Uterus (tissue), 4 donors: ENCODE data around the gene COL27A1. TPM values are rescaled to one million over a fixed set of nuclear protein-coding genes. Genes with fewer than 3 reads are reported as not detected.

Experiments used
- DNase-seq, 2 donors: peaks; one replicate each; pipeline ENCODE4 v3.0.0-alpha.2; 2019 to 2020
- H3K27ac ChIP-seq, 2 donors: fragments of 200-600 bp; sonication (generic); 1 replicate in 1 of 2; 2 replicates in 1 of 2; pipeline ENCODE4 v1.5.1; 2016 to 2018
- H3K27me3 ChIP-seq, 2 donors: fragments of 200-600 bp; sonication (generic); one replicate each; pipeline ENCODE4 v1.5.1; 2018 to 2019; ENCODE audit warnings: control low read depth in 1 of 2
- H3K36me3 ChIP-seq, 2 donors: fragments of 200-600 bp; sonication (generic); one replicate each; pipeline ENCODE4 v1.5.1; 2019; ENCODE audit warnings: control low read depth in 1 of 2
- H3K4me1 ChIP-seq, 2 donors: fragments of 200-600 bp; sonication (generic); one replicate each; pipeline ENCODE4 v1.5.1; 2018 to 2019; ENCODE audit warnings: control low read depth in 1 of 2
- H3K4me3 ChIP-seq, 2 donors: fragments of 200-600 bp; sonication (generic); 1 replicate in 1 of 2; 2 replicates in 1 of 2; pipeline ENCODE4 v1.5.1; 2018 to 2019; ENCODE audit warnings: mild to moderate bottlenecking in 1 of 2
- H3K9me3 ChIP-seq, 2 donors: fragments of 200-600 bp; sonication (generic); one replicate each; pipeline ENCODE4 v1.5.1; 2019; ENCODE audit warnings: control low read depth in 1 of 2
- POLR2A ChIP-seq, 2 donors: fragments of 450-650 bp; IDR thresholded peaks; one replicate each; pipeline ENCODE4 v1.6.1; 2016; ENCODE audit warnings: antibody characterized with exemption in 2 of 2, mild to moderate bottlenecking in 1 of 2, moderate library complexity in 1 of 2
- intact Hi-C: fragments of 100-400 bp; cut with DNase I; formaldehyde crosslinking; loops from one replicate; pipeline ENCODE4 v1.15.1; 2023; ENCODE audit warnings: low total_unique reads
- total RNA-seq, 4 donors: library from RNA; depleted of rRNA in 3 of 4; stranded (reverse); fragments of >200 nt in 3 of 4; gene quantifications; one replicate each; pipeline versions ENCODE4 v1.1.0 to v1.2.4, GENCODE V29; 2014 to 2023
- TF ChIP-seq, protein P1 (sequence below), 4 experiments: fragments of 200-600 bp in 2 of 4; fragments of 450-650 bp in 2 of 4; sonication (generic) in 2 of 4; IDR thresholded peaks; one replicate each; pipeline ENCODE4 v1.5.1; 2016 to 2019; ENCODE audit warnings: antibody characterized with exemption in 4 of 4, mild to moderate bottlenecking in 2 of 4, moderate library complexity in 1 of 4
- donor health status: DM: yes; HTN: yes; CAD: no.

The COL27A1 gene
- total RNA-seq, 4 donors from 2014 or later, result 7.9 to 52.9 (median 43.3) TPM

DNA sequence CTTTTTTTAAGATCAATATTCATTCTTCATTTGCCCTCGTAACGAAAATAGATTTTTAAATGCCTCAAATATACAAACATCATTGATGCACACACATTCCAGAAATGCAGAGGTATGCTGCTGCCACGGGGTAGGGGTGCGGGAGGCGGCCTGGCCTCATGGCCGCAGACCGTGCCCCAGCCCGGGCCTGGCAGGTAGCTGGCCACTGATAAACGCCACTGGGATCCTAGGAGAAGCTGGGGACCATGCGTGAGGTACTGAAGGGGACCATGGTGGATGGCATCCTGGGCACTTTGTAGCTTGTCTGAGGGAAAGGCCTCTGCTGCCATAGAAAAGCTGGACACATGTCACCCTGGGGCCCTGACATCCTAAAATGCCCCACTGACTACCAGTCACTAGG is 180.8 kb downstream of the COL27A1 start:
- Histone ChIP-seq H3K4me3 (no peak overlapping the region), H3K4me1 (no peaks in the 10 kb centered on the region), H3K9me3 (no peaks in the 10 kb centered on the region), H3K27me3 (no peaks in the 10 kb centered on the region), H3K27ac (no peak overlapping the region), H3K36me3 (no peaks in the 10 kb centered on the region)
- intact Hi-C loops, result no loop called here
- TF ChIP-seq, protein P1, sequence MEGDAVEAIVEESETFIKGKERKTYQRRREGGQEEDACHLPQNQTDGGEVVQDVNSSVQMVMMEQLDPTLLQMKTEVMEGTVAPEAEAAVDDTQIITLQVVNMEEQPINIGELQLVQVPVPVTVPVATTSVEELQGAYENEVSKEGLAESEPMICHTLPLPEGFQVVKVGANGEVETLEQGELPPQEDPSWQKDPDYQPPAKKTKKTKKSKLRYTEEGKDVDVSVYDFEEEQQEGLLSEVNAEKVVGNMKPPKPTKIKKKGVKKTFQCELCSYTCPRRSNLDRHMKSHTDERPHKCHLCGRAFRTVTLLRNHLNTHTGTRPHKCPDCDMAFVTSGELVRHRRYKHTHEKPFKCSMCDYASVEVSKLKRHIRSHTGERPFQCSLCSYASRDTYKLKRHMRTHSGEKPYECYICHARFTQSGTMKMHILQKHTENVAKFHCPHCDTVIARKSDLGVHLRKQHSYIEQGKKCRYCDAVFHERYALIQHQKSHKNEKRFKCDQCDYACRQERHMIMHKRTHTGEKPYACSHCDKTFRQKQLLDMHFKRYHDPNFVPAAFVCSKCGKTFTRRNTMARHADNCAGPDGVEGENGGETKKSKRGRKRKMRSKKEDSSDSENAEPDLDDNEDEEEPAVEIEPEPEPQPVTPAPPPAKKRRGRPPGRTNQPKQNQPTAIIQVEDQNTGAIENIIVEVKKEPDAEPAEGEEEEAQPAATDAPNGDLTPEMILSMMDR (IDR thresholded peaks at IDR 0.05), result no peak
- TF ChIP-seq POLR2A (IDR thresholded peaks at IDR 0.05), result no peak
- no peak for DNase-seq

DNA sequence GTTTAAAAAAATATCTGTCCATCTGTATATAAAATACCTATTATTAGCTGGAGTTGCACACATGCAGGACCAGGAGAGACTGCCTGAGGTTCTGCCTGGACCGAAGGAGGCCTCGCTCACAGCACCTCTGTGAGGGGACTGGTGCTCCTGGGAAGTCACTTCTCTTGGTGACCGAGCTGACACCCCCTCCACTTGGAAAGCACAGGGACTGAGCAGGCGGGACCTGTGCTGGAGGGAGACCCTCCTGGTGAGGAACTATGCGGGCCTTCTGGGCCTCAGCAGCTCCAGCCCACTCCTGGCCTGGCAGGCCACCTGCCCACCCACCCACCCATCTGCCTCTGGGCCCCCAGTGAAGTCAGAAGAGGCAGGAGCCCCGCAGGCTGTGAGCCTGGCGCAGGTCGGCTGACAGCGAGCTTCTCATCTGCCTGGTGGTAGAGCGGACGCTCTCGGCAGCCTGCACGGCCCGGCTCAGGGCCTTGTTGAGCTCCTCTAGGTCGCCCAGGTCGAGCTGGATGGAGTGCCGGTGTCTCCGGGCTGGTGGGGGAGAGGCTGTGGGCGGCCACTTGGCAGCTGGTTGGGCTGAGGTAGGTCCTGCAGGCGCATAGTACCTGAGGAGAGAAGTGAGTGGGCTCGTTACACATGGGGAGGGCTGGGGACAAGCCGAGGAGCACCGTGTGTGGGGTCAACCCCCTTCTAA is 181.5 kb downstream of the COL27A1 start:
- no peak for TF ChIP-seq POLR2A (IDR thresholded peaks at IDR 0.05)
- TF ChIP-seq, protein P1 (IDR thresholded peaks at IDR 0.05), result no peak
- Histone ChIP-seq H3K36me3 (no peaks in the 10 kb centered on the region), H3K27me3 (no peaks in the 10 kb centered on the region), H3K4me3 (no peak overlapping the region), H3K9me3 (no peaks in the 10 kb centered on the region), H3K27ac (no peak overlapping the region), H3K4me1 (no peaks in the 10 kb centered on the region)
- intact Hi-C loops, result no loop called here
- DNase-seq, result no peak

DNA sequence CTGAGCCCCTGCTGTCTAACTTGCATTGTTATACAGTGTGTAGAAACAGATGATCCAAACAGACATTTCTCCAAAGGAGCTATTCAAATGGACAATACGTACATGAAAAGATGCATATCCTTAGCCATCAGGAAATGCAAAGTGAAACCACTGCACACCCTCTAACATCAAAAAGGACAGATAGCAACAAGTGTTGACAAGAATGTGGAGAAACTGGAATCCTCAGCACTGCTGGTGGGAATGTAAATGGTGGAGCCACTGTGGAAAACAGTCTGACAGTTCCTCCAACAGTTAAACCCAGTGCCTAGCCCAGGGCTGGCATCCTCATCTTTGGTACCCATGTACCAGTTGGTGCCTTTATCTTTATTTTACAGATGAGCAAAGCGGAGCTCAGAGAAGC is 182.8 kb downstream of the COL27A1 start:
- no peak for TF ChIP-seq POLR2A (IDR thresholded peaks at IDR 0.05)
- TF ChIP-seq, protein P1 (IDR thresholded peaks at IDR 0.05), result no peak
- intact Hi-C loops, result no loop called here
- no peaks in the 10 kb centered on the region for H3K4me1 ChIP-seq
- H3K27me3 ChIP-seq, result no peaks in the 10 kb centered on the region
- H3K27ac ChIP-seq, result peak overlapping the region in 1 of 2 donors; percentile 15
- H3K9me3 ChIP-seq, result no peaks in the 10 kb centered on the region
- no peak for DNase-seq
- no peaks in the 10 kb centered on the region for H3K36me3 ChIP-seq
- no peak overlapping the region for H3K4me3 ChIP-seq

DNA sequence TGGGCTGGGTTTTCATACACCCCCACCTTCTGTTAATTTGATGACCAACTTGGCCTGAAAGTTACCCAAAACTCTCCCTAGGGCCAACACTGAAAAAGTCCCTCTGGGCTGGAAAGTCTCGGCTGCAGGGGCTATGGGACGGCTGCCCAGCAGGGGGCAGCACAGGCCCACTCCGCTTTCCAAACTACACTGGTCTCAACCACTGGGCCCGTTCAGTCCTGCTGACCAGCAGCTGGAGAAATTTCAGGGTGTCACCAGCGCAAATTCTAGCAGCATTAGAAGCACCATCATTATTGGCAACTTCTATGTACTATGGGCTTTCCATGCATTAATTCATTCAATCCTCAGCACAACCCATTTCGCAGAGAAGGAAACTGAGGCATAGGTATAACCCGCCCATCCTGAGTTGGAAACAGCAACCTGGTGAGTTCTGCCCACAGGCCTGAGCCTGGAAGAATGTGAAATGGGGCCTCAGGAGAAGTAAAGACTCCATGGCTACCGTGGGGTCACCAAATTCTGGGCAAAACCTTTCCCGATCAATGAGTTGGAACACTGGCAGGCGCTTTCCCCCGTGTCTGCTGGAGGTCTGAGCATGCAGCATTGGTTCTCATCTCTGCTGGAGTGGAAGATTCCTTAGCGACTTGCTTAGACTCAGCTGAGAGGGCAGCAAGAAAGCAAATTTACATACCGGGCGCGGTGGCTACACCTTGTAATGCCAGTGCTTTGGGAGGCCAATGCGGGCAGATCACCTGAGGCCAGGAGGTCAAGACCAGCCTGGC is 184.0 kb downstream of the COL27A1 start:
- H3K36me3 ChIP-seq, result no peaks in the 10 kb centered on the region
- no peaks in the 10 kb centered on the region for H3K27me3 ChIP-seq
- H3K4me1 ChIP-seq, result no peaks in the 10 kb centered on the region
- no peak overlapping the region for H3K27ac ChIP-seq
- peak; percentile 66 to 72 for DNase-seq
- no peak for TF ChIP-seq POLR2A (IDR thresholded peaks at IDR 0.05)
- TF ChIP-seq, protein P1 (IDR thresholded peaks at IDR 0.05), result peak; percentile 76 to 86 (median 77)
- intact Hi-C loops, result no loop called here
- H3K9me3 ChIP-seq, result no peaks in the 10 kb centered on the region
- no peak overlapping the region for H3K4me3 ChIP-seq
